SU-DHL-6 (cell line): ENCODE data around the gene DCBLD2.

ENCODE experiments used
- CTCF ChIP-seq: fragments of 200-600 bp; sonication (generic); IDR thresholded peaks from one replicate; pipeline ENCODE4 v1.5.1; 2017; ENCODE audit warnings: antibody characterized with exemption, mild to moderate bottlenecking, low read length, moderate library complexity; ENCODE audit not compliant: insufficient read depth, poor library complexity, severe bottlenecking
- EZH2phosphoT487 ChIP-seq: fragments of 200-600 bp; sonication (generic), shearing (Covaris generic); conservative IDR thresholded peaks from 2 replicates; pipeline ENCODE4 v1.6.1; 2018; ENCODE audit warnings: mild to moderate bottlenecking, antibody characterized with exemption, low read length, moderate library complexity, mixed read lengths

GRCh38 chr3:98776140-98776493 is 125.4 kb downstream of the DCBLD2 start:
- TF ChIP-seq CTCF, result no peak
- TF ChIP-seq EZH2phosphoT487, result no peak
